SK-MEL-5 (cell line): ENCODE data around the gene SLC22A23. TPM values are rescaled to one million over a fixed set of nuclear protein-coding genes. Genes with fewer than 3 reads are reported as not detected.

Source experiments
- DNase-seq: peaks from one replicate; pipeline ENCODE4 v3.0.0-alpha.2; 2016; ENCODE audit warnings: low read depth, low spot score
- in situ Hi-C: cut with HindIII; loops from 2 replicates; pipeline ENCODE4 v1.10.0; 2016; ENCODE audit warnings: low sequenced_read_pairs, high pct_unique_total_duplicates, low pct_unique_long_range_greater_than_20kb
- total RNA-seq: library from RNA; depleted of rRNA; stranded (reverse); fragments of >200 nt; shearing (Covaris generic); gene quantifications from 2 replicates; pipeline ENCODE4 v1.2.3, GENCODE V29; 2014

The SLC22A23 gene
- total RNA-seq, 1 experiment from 2014 or later: 6.2 TPM

GRCh38 chr6:3403238-3404173 lies 53.3 kb downstream of the SLC22A23 start:
- no peak for DNase-seq
- in situ Hi-C loops: loop anchor here (25.0 kb wide), 1 partner anchor 109 kb away; no protein-coding TSS in a partner anchor

- in situ Hi-C loops: loop anchor here (25.0 kb wide), 1 partner anchor 110 kb away; no protein-coding TSS in a partner anchor
- no peak for DNase-seq
Measured at GRCh38 chr6:3402310-3403237, 54.3 kb downstream of the SLC22A23 start.

- in situ Hi-C loops: loop anchor here (25.0 kb wide), 1 partner anchor 112 kb away; no protein-coding TSS in a partner anchor
- no peak for DNase-seq
Measured at GRCh38 chr6:3400162-3400561, 56.7 kb downstream of the SLC22A23 start.

GRCh38 chr6:3398755-3399696 lies 57.8 kb downstream of the SLC22A23 start:
- in situ Hi-C loops: no loop called here
- DNase-seq: no peak

- in situ Hi-C loops: no loop called here
- no peak for DNase-seq
Measured at GRCh38 chr6:3398165-3398562, 58.7 kb downstream of the SLC22A23 start.

- in situ Hi-C loops: no loop called here
- DNase-seq: no peak
Measured at GRCh38 chr6:3397229-3398164, 59.4 kb downstream of the SLC22A23 start.

GRCh38 chr6:3396503-3397180 lies 60.2 kb downstream of the SLC22A23 start:
- no peak for DNase-seq
- in situ Hi-C loops: no loop called here

GRCh38 chr6:3394671-3395070 lies 62.2 kb downstream of the SLC22A23 start:
- DNase-seq: no peak
- in situ Hi-C loops: no loop called here

GRCh38 chr6:3393836-3394202 lies 63.0 kb downstream of the SLC22A23 start:
- in situ Hi-C loops: no loop called here
- no peak for DNase-seq

GRCh38 chr6:3392930-3393835 lies 63.7 kb downstream of the SLC22A23 start:
- in situ Hi-C loops: no loop called here
- no peak for DNase-seq

- in situ Hi-C loops: no loop called here
- no peak for DNase-seq
Measured at GRCh38 chr6:3391902-3392458, 64.9 kb downstream of the SLC22A23 start.

- in situ Hi-C loops: no loop called here
- no peak for DNase-seq
Measured at GRCh38 chr6:3390698-3391097, 66.2 kb downstream of the SLC22A23 start.

- in situ Hi-C loops: no loop called here
- no peak for DNase-seq
Measured at GRCh38 chr6:3389390-3390167, 67.3 kb downstream of the SLC22A23 start.

GRCh38 chr6:3388786-3389185 lies 68.1 kb downstream of the SLC22A23 start:
- in situ Hi-C loops: no loop called here
- DNase-seq: no peak
